Colon (tissue), 2 donors: Measurements from ENCODE around the gene AARSD1.
"Not testable (repeated sequence)": the region's sequence is repeated elsewhere in the genome, so short reads cannot be mapped to it uniquely, and the experiment has no call there.

ENCODE experiments used
- FAIRE-seq: peaks from 2 replicates; lab custom pipeline; 2012; peaks lifted over from hg19 to GRCh38; lab: Jason Lieb, UNC
- donor health status: control.
- donor health status: control.

The AARSD1 gene

DNA sequence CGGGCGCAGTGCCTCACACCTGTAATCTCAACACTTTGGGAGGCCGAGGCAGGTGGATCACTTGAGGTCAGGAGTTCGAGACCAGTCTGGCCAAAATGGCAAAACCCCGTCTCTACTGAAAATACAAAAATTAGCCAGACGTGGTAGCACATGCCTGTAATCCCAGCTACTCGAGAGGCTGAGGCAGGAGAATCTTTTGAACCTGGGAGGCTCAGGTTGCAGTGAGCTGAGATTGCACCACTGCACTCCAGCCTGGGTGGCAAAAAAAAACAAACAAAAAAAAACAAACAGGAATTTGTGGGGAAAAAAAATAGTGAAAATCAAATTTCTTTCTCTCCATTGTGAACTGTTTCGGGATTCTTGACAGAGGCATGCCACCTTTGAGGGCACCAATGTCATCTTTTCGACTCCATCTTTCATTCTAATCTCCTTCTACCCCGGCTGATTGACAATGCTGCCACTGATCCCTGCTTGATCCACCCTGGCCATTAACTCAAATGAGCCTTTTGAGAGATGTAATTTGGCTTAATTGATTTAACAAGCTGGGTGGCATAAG lies 44.7 kb downstream of the AARSD1 start:
- FAIRE-seq = not testable (repeated sequence)

GRCh38 chr17:42918902-42919521 lies 45.2 kb downstream of the AARSD1 start:
- no peak for FAIRE-seq

DNA sequence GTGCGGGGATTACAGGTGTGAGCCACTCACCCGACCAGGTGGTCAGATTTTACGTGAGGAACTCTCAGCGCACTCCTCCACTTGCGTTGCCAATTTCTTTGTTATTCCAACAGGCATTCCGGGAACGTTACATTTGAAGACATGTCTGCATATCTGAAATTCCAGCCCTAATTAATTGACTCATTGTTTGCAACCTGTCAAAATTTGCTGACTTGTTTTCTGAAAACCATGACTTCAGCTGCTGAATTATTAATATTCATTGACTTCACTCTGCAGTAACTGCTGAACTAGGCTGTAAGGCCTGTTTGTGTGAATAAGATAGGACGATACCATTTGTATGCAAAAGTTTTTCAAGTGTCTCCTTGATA lies 47.0 kb downstream of the AARSD1 start:
- no peak for FAIRE-seq

GRCh38 chr17:42916388-42917235 lies 47.6 kb downstream of the AARSD1 start:
- not testable (repeated sequence) for FAIRE-seq

- FAIRE-seq = not testable (repeated sequence)
Observed at GRCh38 chr17:42915288-42915687, 49.0 kb downstream of the AARSD1 start.

DNA sequence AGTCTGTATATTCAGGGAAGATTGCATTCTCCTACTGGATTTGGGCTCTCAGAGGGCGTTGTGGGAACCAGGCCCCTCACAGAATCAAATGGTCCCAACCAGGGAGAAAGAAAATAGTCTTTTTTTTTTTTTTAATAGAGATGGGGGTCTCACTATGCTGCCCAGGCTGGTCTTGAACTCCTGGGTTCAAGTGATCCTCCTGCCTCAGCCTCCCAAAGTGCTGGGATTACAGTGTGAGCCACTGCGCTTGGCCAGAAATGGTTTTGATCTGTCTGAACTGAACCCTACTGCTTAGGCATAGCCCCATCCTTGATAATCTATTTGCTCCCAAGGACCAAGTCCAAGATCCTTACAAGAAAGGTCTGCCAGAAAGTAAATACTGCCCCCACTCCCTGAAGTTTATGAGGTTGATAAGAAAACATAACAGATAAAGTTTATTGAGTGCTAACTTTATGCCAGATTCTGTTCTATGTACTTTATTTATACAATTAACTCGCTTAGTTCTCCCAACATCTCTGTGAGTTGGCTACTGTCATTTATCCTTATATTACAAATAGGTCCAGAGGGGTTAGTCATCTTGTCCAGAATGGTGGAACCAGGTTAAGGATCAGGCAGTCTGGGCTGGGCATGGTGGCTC lies 50.2 kb downstream of the AARSD1 start:
- no peak for FAIRE-seq

DNA sequence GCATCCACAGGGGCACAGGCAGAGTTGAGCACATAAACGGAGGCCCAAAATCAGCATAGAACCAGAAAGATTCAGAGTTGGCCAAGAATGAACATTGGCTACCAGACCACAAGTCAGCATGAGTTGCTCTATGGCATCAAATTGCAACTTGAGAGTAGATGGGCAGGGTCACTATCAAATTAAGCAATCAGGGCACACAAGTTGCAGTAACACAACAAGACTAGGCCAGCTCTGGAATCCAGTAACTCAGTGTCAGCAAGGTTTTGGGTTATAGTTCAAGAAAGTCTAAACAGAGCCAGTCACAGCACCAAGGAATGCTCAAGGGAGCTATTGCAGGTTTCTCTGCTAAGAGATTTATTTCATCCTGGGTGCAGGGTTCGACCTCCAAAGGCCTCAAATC lies 50.7 kb downstream of the AARSD1 start:
- FAIRE-seq = no peak

- no peak for FAIRE-seq
Observed at GRCh38 chr17:42908872-42909700, 55.2 kb downstream of the AARSD1 start.

DNA sequence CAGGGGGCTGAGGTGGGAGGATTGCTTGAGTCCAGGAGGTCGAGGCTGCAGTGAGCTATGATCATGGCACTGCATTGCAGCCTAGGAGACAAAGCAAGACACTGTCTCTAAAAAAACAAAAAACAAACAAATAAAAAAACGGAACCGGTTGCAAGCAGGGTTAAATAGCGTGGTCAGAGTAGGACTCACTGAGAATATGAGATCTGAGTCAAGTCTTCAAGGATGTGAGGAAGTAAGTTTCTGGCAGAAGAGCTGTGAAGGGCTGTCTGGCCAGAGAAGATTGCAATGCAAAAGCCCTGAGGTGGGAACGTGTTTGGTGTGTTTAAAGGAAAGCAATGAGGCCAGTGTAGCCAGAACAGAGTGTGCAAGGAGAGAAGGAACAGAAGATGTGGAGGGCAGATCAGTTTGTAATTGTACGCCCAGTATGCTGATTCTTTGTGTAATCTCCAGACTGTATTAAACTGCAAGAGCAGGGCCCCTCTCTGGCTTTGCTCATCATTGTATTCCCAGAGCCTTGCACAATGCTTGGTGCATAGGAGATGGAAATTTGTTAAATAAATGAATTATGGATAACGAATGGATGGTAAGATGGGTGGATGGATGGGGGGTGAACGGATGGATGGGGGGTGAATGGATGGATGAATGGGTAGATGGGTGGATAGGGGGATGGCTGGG lies 57.3 kb downstream of the AARSD1 start:
- no peak for FAIRE-seq

DNA sequence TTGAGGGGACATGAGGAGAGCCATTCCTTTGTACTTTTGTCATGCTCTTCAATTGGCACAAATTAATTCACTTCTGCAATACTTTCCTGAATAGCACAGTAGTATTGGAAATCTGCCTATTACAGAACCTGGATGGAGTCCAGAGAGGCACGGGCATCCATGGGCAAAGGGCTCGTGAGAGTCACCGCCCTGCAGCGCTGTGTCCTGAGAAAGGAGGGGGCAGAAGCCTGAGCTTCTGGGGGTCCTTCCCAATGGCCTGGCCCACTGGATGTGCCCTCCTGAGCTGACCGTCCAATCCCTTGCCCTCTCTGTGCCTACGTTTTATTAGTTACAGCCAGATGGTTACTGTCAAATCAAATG lies 60.2 kb downstream of the AARSD1 start:
- no peak for FAIRE-seq

DNA sequence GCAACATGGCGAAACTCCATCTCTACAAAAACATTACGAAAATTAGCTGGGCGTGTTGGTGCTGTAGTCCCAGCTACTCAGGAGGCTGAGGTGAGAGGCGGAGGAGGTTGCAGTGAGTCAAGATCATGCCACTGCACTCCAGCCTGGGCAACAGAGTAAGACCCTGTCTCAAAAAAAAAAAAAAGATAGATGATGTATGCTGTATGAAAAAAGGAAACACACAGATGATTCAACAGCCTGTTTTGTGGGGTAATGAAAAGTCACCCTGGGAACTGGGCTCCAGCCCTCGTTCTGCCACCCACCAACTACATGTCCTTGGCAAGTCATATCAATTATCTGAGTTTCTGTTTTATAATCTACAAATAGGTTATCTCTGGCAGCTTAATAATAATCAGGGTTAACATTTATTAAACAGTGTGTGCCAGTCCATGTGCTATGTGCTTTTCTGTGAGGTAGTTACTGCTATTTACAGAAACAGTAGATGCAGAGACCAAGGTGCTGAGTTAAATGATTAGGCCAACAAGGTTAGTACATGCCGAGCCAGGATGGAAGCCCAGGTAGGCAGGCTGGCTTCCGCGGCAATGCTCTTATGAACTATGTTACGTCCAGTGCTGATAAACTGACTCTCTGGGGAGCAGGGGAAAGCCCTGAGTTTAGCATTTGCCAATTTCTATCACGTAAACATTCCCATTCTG lies 62.6 kb downstream of the AARSD1 start:
- no peak for FAIRE-seq
